NCI-H345 (cell line): ENCODE results near the gene MYO18B.

Experiments
- DNase-seq: peaks from one replicate; lab custom pipeline; 2025; lab: John Stamatoyannopoulos, UW

Gene MYO18B

GRCh38 chr22:26047920-26048319 lies 305.9 kb downstream of the MYO18B start:
- DNase-seq, result no peak

DNA sequence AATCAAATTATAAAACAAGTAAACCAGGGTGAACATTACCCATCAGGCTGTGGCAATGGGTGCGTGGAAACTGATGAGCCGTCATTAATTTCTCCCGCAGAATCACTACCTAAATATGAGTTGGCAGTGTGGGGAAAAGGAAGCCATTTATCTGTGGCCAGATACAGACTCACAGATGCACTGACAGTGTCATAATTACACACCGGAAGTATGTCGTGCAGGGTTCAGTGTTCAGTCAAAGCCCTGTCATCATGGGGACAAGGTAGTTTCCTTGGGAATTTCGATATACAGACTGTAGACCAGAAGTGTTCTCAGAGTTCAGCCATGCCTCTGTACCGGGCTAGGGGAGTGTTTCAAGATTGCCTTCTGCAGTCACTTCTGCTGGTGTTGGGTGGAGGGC lies 308.1 kb downstream of the MYO18B start:
- DNase-seq, result no peak

DNA sequence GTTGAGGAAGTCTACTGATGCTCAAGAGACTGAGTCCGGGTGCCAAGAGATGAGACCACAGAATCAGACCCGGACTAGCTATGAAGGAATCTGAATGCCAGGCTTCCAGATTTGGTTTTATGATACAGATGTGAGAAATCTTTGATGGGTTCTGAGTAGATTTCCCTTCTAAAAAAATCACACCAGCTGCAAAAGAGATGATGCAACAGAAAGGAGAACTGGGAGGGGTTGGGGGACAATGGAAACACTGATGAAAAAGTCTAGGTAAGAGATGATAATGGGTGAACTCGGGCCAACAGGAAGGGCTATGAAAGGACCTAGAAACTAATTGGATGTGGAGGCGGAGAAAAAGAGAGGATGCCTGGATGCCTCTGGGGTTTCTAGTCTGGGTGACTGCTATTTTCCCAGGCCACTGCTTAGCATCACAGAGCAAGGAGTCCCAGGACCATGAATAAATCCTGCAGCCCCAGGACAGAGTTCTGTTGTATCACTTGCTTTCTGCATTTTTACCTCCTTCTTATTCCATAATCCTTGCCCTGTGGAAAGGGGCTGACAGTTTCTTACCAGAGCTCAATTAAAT lies 311.8 kb downstream of the MYO18B start:
- DNase-seq, result no peak

DNA sequence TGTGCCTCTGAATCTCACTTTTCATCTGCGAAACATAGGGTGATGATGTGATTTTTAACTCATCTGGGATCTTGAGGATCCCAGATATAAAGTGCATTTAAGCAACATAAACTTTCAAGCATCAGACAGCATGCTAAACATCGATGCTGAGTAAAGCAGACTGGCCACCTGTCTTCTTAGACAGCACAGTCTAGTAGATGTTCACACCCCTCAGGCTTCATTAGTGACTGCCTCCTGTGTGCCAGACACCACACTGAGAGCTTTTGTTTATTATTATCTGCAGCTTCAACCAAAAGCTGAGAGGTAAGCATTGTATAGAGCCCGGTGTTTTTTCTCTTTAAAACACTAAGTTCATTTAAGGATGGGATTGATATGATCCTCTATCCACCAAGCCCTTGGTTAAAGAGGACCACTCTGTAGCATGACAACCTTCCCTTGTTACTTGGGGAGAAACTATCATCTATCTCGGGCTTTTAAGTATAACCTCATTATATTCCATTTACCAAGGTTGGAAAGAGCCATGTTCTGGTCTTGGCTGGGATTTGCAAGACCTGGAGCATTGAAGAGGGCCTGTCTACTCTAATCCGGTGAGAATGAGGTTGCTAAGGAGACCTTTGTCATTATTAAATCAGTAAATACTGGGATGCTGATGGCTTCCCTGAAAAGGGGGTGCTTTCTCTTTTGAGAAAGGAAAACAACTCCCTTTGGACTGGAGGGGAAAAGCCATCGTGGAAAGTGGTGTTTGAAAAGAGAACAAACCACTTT lies 313.0 kb downstream of the MYO18B start:
- peak; percentile 41 for DNase-seq

GRCh38 chr22:26055693-26056092 lies 313.7 kb downstream of the MYO18B start:
- no peak for DNase-seq

DNA sequence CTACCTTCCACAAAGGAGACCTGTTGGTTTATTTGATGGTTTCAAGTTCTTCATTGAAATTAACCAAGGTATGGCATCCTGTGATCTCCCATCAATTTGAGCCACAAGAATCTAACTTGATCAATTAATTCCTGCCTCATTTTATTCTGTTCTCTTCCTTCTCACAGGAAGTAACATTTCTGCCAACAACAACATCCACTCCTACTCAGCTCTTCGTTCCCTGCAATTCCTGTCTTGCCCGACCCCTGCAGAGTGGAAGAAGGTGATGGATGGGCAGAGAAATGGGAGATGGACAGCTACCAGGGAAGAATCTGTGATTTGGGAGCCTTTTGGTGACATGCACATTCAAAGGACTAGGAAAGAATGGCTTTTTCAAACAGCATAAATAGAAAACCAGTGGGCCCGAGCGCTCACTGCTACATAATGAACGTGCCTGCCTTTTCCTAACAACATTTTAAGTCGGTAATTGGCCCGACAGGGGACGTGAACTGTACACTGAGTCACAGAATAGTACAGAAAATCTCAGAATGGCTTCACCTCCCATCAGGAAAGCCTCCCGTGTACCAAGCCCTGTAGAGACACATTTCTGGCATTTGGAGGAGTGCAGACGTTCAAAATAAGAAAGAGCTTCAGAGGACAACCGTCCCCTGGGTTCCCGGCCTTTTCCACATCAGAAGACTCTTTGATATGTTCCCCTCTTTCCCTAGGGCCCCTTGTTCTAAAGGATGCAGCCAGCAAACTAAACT lies 314.6 kb downstream of the MYO18B start:
- DNase-seq, result no peak

GRCh38 chr22:26057731-26058130 lies 315.7 kb downstream of the MYO18B start:
- no peak for DNase-seq

DNA sequence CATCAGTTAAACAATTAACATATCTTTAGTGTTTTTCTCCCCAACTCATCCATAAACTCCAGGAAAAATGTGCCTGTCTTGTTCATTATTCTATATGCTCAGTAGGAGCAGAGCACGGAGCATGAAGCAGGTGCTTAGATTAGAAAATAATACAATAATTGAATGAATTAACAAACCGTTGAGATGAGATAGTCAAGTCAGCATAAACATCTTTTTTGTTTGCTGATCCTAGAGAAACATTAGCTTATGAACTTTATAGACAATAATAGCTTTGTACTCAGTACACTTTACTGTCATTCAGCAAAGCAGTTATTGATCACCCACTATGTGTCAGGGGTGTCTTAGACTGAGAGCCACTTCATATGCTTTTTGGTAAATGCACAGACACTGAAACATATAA lies 322.1 kb downstream of the MYO18B start:
- no peak for DNase-seq

- no peak for DNase-seq
Observed at GRCh38 chr22:26065847-26066246, 323.9 kb downstream of the MYO18B start.

GRCh38 chr22:26066534-26066933 lies 324.5 kb downstream of the MYO18B start:
- peak; percentile 82 for DNase-seq

DNA sequence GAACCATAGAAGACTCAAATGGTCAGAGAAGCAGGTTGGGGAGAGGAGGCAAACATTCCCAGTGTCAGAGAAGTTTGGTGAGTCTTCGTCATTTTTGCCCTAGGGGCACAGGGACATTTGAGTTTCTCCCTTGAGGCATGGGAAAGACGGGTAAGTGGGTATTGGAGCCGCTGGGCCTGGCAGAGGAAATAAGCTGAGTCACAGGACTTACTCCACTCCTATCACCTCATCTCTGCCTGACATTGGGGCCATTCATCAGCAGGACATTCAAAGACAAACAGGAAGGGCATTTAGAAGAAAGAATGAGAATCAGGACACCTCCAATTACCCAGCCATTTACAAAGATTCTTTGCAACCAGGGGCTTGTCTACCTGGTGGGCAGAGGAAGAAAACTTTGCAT lies 326.6 kb downstream of the MYO18B start:
- no peak for DNase-seq

- no peak for DNase-seq
Observed at GRCh38 chr22:26072621-26073020, 330.6 kb downstream of the MYO18B start.

GRCh38 chr22:26075251-26075650 lies 333.3 kb downstream of the MYO18B start:
- DNase-seq, result no peak

DNA sequence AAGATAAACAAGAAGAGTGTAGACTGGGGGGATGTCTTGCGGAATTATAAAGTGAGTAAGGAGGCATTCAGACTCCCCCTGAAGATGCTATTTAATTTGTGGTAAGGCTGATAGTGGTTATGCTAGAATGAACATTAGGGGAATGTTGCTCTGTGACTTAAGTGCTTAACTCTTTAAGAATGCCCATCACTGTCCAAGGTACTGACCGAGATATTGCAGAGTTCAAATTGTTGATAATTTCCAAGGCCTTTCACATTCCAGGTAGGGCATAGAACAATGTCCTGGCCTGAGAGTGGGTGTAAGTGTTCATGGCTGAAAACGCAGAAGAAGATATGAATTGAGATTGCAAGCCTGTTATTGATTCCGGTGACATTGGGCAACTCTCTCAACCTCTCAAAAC lies 337.0 kb downstream of the MYO18B start:
- no peak for DNase-seq
